Kidney (tissue), 14 donors: ENCODE data around the gene BCL2L12. TPM values are rescaled to one million over a fixed set of nuclear protein-coding genes. Genes with fewer than 3 reads are reported as not detected.
A peak's percentile ranks its signal among the peaks of the same experiment; 100 is the strongest.

Source experiments
- DNase-seq, 5 donors: peaks; one replicate each; pipeline ENCODE4 v3.0.0-alpha.2; 2013 to 2020
- FAIRE-seq: peaks from 2 replicates; lab custom pipeline; 2012; peaks lifted over from hg19 to GRCh38; lab: Jason Lieb, UNC
- H3K27ac ChIP-seq, 2 donors: one replicate each; pipeline ENCODE4 v1.7.0; 2013; ENCODE audit warnings: low read depth in 2 of 2, low read length in 2 of 2, inconsistent platforms in 1 of 2
- H3K27me3 ChIP-seq: one replicate; pipeline ENCODE4 v1.7.1; 2013; ENCODE audit warnings: low read length, inconsistent platforms; ENCODE audit not compliant: control insufficient read depth, insufficient read depth
- H3K36me3 ChIP-seq, 3 donors: one replicate each; pipeline versions ENCODE4 v1.7.0 to v1.7.1; 2013; ENCODE audit warnings: low read length in 3 of 3, control low read depth in 1 of 3, inconsistent platforms in 1 of 3; ENCODE audit not compliant: insufficient read depth in 3 of 3, control insufficient read depth in 2 of 3
- H3K4me1 ChIP-seq, 3 donors: one replicate each; pipeline versions ENCODE4 v1.7.0 to v1.7.1; 2013; ENCODE audit warnings: low read length in 3 of 3, inconsistent platforms in 1 of 3, low read depth in 1 of 3; ENCODE audit not compliant: control insufficient read depth in 2 of 3, insufficient read depth in 2 of 3
- H3K4me3 ChIP-seq, 3 donors: one replicate each; pipeline versions ENCODE4 v1.7.0 to v1.8.1; 2013; ENCODE audit warnings: low read length in 3 of 3, control low read depth in 1 of 3, inconsistent platforms in 1 of 3
- H3K9ac ChIP-seq, 3 donors: one replicate each; pipeline versions ENCODE4 v1.7.0 to v1.7.1; 2013; ENCODE audit warnings: low read length in 3 of 3, control low read depth in 1 of 3, inconsistent platforms in 1 of 3
- H3K9me3 ChIP-seq, 3 donors: one replicate each; pipeline versions ENCODE4 v1.7.0 to v1.7.1; 2013; ENCODE audit warnings: low read length in 3 of 3, control low read depth in 1 of 3, inconsistent platforms in 1 of 3; ENCODE audit not compliant: control insufficient read depth in 2 of 3, insufficient read depth in 1 of 3
- CTCF ChIP-seq: IDR thresholded peaks from 3 replicates; pipeline ENCODE4 v1.5.1; 2012; ENCODE audit warnings: mild to moderate bottlenecking, moderate library complexity, borderline replicate concordance; ENCODE audit not compliant: insufficient read depth; ENCODE audit errors: extremely low read depth
- intact Hi-C: fragments of 100-400 bp; cut with DNase I; formaldehyde crosslinking; loops from one replicate; pipeline ENCODE4 v1.11.1; 2022
- polyA plus RNA-seq: library from polyadenylated mRNA; stranded (reverse); fragments of 350-450 nt; fragmentation: Illumina TruSeq; extraction: RNeasy Lipid Tissue Mini Kit (QIAGEN cat#74804); gene quantifications from one replicate; pipeline ENCODE4 v1.2.3, GENCODE V29; 2014; ENCODE audit warnings: low read depth, low replicate concordance; ENCODE audit not compliant: insufficient read depth
- total RNA-seq: library from RNA; stranded (reverse); fragmentation: NEBNext Ultra II Directional; extraction: Animal tissue kit (Norgen Biotek cat#: 25700); gene quantifications from one replicate; pipeline ENCODE4 v1.2.1, GENCODE V29; 2021
- donor health status: control.
- donor health status: control.
- donor health status: control.
- donor health status: control.
- donor health status: control.
- donor health status: DM: yes; HTN: yes; CAD: no.
- donor health status: Normal renal cell carcinoma (clear cell type).

Gene BCL2L12
- total and polyA plus RNA-seq, 2 donors from 2014 or later: 13.5 to 14.4 TPM

GRCh38 chr19:49680421-49681351 lies 15.0 kb downstream of the BCL2L12 start:
- TF ChIP-seq CTCF: peak; percentile 99
- intact Hi-C loops: no loop called here
- H3K4me3 ChIP-seq: no peak overlapping the region
- peaks cover 0 to 17% (median 6%) of the 10 kb centered on the region in 3 donors for H3K4me1 ChIP-seq
- no peaks in the 10 kb centered on the region for H3K9me3 ChIP-seq
- H3K27me3 ChIP-seq: no peaks in the 10 kb centered on the region
- H3K27ac ChIP-seq: no peak overlapping the region
- DNase-seq (peak; percentile 95 to 98 (median 97)), FAIRE-seq (no peak)
- peak overlapping the region in 1 of 3 donors; percentile 10 for H3K9ac ChIP-seq
- peaks cover 0 to 18% (median 15%) of the 10 kb centered on the region in 3 donors for H3K36me3 ChIP-seq

- Histone ChIP-seq H3K4me3 (no peak overlapping the region), H3K27ac (no peak overlapping the region), H3K36me3 (peaks cover 0 to 24% (median 19%) of the 10 kb centered on the region in 3 donors), H3K9ac (no peak overlapping the region), H3K27me3 (no peaks in the 10 kb centered on the region), H3K9me3 (no peaks in the 10 kb centered on the region), H3K4me1 (peaks cover 0 to 17% (median 6%) of the 10 kb centered on the region in 3 donors)
- intact Hi-C loops: no loop called here
- FAIRE-seq: no peak
- DNase-seq: peak in 1 of 5 donors; percentile 47
- no peak for TF ChIP-seq CTCF
Observed at GRCh38 chr19:49681830-49682229, 16.1 kb downstream of the BCL2L12 start.

GRCh38 chr19:49682274-49682673 lies 16.5 kb downstream of the BCL2L12 start:
- no peak overlapping the region for H3K9ac ChIP-seq
- DNase-seq: no peak
- H3K27ac ChIP-seq: no peak overlapping the region
- H3K27me3 ChIP-seq: no peaks in the 10 kb centered on the region
- no peak overlapping the region for H3K4me3 ChIP-seq
- H3K36me3 ChIP-seq: peaks cover 0 to 24% (median 19%) of the 10 kb centered on the region in 3 donors
- TF ChIP-seq CTCF: no peak
- H3K4me1 ChIP-seq: peaks cover 0 to 17% (median 6%) of the 10 kb centered on the region in 3 donors
- intact Hi-C loops: no loop called here
- no peak for FAIRE-seq
- no peaks in the 10 kb centered on the region for H3K9me3 ChIP-seq
